Vagina (tissue), 2 donors: ENCODE measurements around the gene IMP3.

ENCODE experiments used
- CTCF ChIP-seq, 3 experiments: fragments of 450-650 bp in 2 of 3; fragments of 200-600 bp in 1 of 3; sonication (generic) in 1 of 3; IDR thresholded peaks; one replicate each; pipeline ENCODE4 v1.5.1; 2017 to 2019; ENCODE audit warnings: antibody characterized with exemption in 3 of 3, mild to moderate bottlenecking in 2 of 3, moderate library complexity in 2 of 3
- POLR2A ChIP-seq, 2 donors: fragments of 450-650 bp; IDR thresholded peaks; one replicate each; pipeline ENCODE4 v1.6.1; 2017; ENCODE audit warnings: antibody characterized with exemption in 2 of 2, mild to moderate bottlenecking in 2 of 2, moderate library complexity in 2 of 2

DNA sequence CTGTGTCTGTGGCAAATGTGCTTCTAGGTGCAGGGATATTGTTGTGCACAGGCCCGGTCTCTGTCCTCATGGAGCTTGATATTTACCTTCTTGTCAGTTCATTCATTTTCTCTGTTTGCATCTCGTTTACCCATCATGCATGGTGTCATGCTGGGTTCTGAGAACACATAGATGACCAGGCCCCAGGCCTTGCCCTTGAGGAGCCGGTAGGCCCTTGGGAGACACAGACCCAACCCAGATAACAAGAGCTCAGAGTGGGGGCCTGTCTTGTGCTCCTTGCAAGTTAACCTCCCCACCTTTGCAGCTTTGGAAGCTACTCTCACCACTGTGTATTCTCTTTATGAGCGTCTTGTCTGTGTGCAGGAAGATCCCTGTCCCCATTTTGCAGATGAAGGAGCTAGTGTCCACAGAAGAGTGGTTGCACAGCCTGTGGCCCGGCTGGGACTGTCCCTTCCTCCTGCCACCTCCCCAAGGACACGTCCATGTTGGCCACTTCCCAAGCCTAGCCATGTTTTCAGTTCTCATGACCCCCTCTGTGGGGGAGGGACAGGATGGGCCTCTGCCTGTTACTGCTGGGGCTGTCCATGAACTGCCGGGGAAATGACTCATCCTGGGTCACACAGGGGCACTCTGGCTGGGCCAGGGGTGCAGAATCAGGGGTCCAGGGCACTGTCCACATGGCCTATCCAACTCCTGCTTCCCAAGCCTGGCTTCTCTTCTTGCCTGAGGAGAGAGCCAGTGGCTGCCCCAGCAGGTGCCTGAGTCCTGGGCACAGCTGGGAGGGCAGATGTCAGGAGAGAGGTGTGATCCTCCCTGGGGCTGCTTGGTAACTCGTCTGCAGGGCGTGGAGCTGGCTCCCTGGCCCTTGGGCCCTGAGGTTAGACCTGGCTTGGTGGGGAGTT, 11.1 kb upstream of the IMP3 start:
- TF ChIP-seq CTCF (IDR thresholded peaks at IDR 0.05) (no peak), POLR2A (IDR thresholded peaks at IDR 0.05) (no peak)
